HG02970 (cell line): ENCODE data around the gene SOCS1.

Source experiments
- ATAC-seq: cut with Tn5 transposase; IDR thresholded peaks from one replicate; pipeline ENCODE4 v1.9.1; 2021; ENCODE audit warnings: mild to moderate bottlenecking, moderate library complexity, moderate number of reproducible peaks; ENCODE audit not compliant: unreplicated experiment, low FRiP score

The SOCS1 gene

DNA sequence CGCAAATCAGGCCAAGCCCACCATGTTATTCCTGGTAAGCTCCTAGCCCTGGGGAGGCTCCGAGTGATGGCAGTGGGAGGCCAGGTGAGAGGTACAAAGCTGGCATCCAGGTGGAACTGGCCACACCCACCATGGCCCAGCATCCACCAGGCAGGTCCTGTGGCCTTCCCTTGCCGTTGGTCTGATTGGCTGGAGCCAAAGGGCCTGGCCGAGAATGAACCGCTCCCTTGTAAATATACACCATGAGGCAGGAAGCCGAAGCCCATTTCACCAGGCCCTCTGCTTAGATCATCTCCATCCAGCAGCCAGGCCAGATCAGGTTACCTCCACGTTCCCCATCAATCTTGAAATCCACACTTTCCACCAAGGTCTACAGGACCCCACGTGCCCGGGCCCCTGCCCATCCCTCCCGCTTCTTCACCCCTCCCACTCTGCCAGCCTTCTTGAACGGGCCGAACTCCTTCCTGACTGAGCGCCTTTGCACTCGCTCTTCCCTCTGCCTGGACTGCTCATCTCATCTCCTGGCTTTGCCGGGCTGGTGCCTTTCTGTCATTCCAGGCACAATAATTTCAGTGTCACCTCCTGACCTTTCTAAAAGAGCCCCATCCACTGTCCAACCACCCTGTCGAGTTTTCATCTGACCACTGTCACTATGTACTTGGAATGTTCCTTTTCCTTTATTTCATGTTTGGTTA lies 5.8 kb downstream of the SOCS1 start:
- no peak for ATAC-seq

GRCh38 chr16:11249233-11250061 lies 6.6 kb downstream of the SOCS1 start:
- no peak for ATAC-seq

- ATAC-seq = no peak
Measured at GRCh38 chr16:11248133-11248532, 7.9 kb downstream of the SOCS1 start.

DNA sequence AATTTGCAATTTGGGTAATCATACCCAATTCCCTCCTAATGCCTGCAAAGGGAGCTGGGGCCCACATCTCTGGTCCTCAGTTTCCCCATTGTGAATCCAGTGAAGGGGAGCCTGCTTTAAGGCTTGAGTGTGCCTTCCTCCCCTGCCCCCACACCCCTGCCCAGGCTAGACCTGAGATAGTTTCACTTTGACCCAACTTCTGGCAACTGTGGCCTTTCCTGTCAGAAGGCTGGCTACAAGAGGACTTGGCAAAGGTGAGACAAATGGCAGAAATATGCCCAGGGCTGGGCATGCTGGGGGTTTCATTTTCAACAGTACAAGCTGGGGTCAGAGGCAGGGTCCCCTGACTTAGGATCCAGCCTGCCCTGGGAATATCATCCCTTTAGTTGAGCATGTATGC lies 10.0 kb downstream of the SOCS1 start:
- no peak for ATAC-seq

- ATAC-seq = no peak
Measured at GRCh38 chr16:11245222-11245737, 10.7 kb downstream of the SOCS1 start.

- ATAC-seq = no peak
Measured at GRCh38 chr16:11242658-11243057, 13.3 kb downstream of the SOCS1 start.

DNA sequence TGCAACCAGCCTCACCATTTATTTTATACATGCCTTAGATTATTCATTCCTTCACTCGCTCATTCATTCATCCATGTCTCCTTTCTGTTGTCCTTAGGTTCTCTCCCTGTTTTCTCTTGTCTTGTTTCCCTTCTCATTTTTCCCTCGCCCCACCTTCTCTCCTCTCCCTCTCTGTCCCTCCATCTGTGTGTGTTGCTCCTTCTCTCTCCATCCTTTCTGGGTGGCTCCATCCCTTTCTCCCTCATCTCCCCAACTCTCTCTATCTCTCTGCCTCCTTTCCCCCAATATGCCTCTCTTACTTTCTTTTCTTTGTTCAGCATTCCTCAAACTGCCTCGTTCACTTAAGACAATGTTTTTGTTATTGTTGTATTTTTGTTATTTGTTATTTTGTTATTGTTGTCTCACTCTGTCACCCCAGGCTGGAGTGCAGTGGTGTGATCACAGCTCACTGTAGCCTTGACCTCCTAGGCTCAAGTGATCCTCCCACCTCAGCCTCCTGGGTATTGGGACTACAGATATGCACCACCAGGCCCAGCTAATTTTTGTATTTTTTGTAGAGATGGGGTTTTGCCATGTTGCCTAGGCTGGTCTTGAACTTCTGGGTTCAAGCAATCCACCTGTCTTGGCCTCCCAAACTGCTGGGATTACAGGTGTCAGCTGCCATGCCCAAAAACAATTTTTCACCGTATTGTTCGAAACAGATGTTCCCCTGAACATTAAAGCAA lies 14.4 kb downstream of the SOCS1 start:
- no peak for ATAC-seq

DNA sequence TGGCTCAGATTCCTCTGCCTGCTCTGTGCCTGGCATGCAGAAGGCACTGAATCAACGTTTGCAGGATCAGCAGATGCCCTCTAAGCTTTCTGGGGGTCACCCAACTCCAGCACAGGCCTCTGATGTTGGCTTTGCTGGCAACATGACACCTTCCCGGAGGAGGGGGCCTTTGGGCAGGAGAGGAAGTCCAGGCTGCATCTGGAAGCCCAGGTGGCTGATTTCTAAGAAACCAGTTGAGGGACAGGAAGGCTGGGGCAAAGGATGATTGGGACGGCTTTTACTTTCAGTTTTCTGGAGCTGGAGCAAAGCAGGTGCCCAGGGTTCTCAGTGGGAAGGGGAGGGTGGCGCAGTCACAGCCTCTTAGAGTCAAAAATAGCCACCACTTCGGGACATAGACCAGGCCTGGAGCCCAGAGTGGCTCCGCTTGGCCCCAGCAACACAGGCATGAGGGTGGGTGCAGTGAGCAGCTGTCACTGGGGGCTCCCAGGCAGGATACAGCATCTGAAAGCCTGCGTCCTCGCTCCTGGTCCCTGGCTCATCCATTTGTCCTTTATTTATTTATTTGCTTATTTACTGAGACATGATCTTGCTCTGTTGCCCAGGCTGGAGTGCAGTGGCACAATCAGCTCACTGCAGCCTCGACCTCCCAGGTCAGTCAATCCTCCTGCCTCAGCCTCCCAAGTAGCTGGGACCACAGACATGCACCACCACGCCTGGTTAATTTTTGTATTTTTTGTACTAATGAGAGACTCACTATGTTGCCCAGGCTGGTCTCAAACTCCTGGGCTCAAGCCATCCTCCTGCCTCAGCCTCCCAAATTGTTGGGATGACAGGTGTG lies 15.1 kb downstream of the SOCS1 start:
- ATAC-seq = no peak

DNA sequence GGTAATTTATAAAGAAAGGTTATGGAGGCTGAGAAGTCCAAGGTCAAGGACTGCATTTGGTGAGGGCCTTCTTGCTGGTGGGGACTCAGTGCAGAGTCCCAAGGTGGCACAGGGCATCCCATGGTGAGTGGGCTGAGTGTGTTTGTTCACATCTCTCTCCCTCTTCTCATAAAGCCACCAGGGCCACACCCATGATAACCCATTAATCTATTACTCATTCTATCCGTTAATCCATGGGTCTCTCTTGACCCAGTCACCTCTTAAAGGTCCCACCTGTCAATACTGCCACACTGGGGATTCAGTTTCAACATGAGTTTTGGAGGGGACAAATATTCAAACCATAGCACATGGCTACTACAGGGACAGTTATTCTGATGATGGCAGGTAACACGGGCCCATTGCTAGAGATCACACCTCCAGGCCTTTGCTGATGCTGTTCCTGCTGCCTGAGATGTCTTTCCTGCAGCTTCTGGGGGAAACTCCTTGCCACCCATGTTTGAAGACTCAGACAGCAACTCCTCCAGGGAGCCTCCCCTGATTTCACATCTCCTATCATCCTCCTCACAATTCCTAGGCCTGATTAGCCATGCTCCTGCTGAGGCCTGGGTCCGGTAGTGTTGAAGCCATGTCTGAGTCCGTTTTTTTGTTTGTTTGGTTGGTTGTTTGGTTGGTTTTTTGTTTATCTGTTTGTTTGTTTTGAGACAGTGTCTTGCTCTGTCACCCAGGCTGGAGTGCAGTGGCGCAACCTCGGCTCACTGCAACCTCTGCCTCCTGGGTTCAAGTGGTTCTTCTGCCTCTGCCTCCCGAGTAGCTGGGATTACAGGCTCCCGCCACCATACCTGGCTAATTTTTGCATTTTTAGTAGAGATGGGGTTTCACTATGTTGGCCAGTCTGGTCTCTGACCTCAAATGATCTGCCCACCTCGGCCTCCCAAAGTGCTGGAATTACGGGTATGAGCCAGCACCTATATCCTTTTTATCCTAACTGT lies 16.1 kb downstream of the SOCS1 start:
- no peak for ATAC-seq

- ATAC-seq = no peak
Measured at GRCh38 chr16:11238272-11239202, 17.5 kb downstream of the SOCS1 start.

DNA sequence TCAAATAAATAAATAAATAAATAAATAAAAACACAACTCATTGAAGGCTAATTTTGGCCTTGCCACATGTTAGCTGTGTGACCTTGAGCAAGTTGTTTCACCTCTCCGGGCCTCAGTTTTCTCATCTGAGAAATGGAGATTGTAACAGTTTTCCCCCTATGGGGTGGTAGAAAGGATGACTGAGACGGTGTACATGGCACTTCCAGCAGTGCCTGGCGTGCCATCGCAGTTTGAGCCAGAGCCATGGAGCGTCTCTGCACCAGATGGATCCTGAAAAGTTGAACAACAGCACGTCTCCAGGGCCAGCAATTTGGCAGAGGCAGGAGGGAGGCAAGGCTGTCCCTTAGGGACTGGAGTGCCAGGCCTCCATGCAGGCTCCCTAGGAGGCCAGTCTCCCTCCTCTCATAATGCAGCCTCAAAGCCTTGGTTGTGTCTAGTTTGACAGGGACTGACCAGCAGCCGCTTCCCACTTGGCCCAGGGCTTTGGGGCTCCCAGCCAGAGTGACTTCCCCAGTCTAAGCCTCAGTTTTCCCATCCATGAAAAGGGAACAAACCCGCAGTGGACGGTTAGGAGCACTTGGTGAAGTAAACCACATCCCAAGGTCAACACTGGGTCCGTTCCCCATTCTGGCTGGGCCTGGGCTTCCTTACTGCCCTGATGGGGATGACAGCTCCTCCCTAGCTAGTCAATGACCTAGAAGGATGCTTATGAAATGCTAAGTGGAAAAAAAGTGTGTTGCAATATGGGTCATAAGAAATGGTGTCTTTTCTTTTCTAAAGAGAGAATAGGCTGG lies 19.3 kb downstream of the SOCS1 start:
- no peak for ATAC-seq

- ATAC-seq = no peak
Measured at GRCh38 chr16:11235703-11235991, 20.4 kb downstream of the SOCS1 start.

DNA sequence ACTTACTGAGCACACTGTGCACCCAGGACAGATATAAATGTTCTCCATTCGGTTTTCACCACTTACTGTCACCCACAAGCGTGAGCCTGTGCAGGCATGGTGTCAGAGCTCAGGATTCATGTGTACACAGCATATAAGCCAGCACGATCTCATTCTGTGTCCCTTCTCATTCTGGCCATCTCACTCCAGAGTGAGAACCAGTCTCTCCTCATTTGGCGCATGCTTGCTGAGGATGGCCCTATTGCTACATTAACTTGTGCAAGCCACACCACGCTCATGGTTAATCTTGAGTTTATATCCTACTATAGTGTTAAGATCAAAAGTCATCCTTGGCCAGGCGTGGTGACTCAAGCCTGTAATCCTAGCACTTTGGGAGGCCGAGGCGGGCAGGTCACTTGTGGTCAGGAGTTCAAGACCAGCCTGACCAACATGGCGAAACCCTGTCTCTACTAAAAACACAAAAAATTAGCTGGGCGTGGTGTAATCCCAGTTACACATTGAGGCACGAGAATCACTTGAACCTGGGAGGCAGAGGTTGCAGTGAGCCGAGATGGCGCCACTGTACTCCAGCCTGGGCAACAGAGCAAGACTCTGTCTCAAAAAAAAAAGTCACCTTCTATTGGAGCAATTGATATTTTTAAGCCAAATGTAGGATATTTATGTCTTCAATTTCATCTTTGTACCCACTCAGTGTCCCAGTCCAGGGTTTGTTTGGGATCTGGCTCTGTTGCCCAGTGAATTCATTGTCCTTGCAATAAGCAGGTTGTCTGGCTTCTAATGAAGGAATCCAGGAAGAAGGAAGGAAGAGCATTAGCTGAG lies 20.9 kb downstream of the SOCS1 start:
- no peak for ATAC-seq

- no peak for ATAC-seq
Measured at GRCh38 chr16:11233727-11234376, 22.2 kb downstream of the SOCS1 start.

DNA sequence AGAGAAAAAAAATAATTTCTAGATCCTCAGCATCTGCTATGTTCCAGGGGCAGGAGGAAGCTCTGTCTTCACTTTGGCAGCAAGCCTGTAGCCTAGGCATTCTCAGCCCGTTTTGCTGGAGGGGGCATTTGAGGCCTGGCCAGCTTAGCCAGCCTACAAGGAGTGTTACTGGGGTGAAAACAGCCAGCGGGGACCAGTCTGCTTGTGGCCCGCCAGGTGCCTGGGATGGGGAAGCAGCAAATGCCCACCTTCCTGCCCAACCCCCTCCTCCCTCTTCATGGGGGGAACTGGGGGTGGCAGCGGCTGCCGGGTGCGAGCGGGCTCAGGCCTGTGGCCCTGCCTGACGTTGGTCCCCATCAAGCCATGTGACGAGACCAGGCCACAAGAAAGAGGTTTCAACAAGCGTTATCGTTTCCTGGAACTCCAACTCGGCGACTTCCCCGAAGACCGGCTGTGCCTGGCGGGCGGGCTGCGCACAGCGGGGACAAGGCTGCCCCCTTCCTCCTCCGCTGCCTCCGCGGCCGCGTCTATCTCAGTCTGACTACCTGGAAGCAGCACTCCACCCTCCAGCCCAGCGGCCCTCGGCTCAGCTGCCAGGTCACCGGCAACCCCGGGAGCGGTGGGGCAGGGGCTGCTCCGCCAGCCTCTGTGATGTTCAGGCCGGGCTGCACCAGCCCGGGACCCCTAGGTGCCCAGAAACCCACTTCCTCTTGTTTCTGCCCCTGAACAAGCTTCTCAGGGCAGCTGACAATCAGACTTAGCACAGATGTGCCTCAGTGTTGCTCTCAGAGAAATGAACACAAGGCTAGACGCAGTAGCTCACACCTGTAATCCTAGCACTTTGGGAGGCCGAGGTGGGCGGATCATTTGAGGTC lies 22.9 kb downstream of the SOCS1 start:
- ATAC-seq = no peak
